Fibroblast of mammary gland (primary cell): ENCODE measurements around the gene TRIP4.
A peak's percentile ranks its signal among the peaks of the same experiment; 100 is the strongest.

ENCODE experiments used
- DNase-seq: peaks from one replicate; pipeline ENCODE4 v3.0.0-alpha.2; 2010; ENCODE audit warnings: low read depth
- H3K4me3 ChIP-seq: 2 replicates; pipeline ENCODE4 v1.5.1; 2011; ENCODE audit warnings: low read depth, mild to moderate bottlenecking, low read length, moderate library complexity; ENCODE audit not compliant: control insufficient read depth
- CTCF ChIP-seq: conservative IDR thresholded peaks from 2 replicates; pipeline ENCODE4 v1.5.1; 2011; ENCODE audit warnings: low read depth, low read length, inconsistent platforms; ENCODE audit not compliant: control insufficient read depth, insufficient read depth

The TRIP4 gene

GRCh38 chr15:64348455-64348854 lies 39.2 kb upstream of the TRIP4 start:
- no peak for TF ChIP-seq CTCF
- no peak overlapping the region for H3K4me3 ChIP-seq
- peak; percentile 35 for DNase-seq

GRCh38 chr15:64349375-64349774 lies 38.3 kb upstream of the TRIP4 start:
- H3K4me3 ChIP-seq = no peak overlapping the region
- no peak for DNase-seq
- no peak for TF ChIP-seq CTCF

- peak; percentile 39 for DNase-seq
- H3K4me3 ChIP-seq = no peak overlapping the region
- no peak for TF ChIP-seq CTCF
Measured at GRCh38 chr15:64351265-64351664, 36.4 kb upstream of the TRIP4 start.

- H3K4me3 ChIP-seq = peak overlapping the region; percentile 94
- DNase-seq = no peak
- no peak for TF ChIP-seq CTCF
Measured at GRCh38 chr15:64354688-64355344, 32.8 kb upstream of the TRIP4 start.

- DNase-seq = no peak
- H3K4me3 ChIP-seq = peak overlapping the region; percentile 94
- TF ChIP-seq CTCF = no peak
Measured at GRCh38 chr15:64355348-64355943, 32.2 kb upstream of the TRIP4 start.

GRCh38 chr15:64355944-64356709 lies 31.5 kb upstream of the TRIP4 start, which contains the start of gene CSNK1G1:
TSS of gene CSNK1G1 (minus strand) at chr15:64356173. CDS start at chr15:64300499, 55,674 bp downstream.
- peak; percentile 45 for TF ChIP-seq CTCF
- H3K4me3 ChIP-seq = peak within 1 kb of the TSS; percentile 94
- peak; percentile 97 for DNase-seq
